Suprapubic skin (tissue), 3 donors: ENCODE data around the gene CAMK1D.

ENCODE experiments used
- POLR2A ChIP-seq, 2 donors: fragments of 450-650 bp; IDR thresholded peaks; one replicate each; pipeline ENCODE4 v1.6.1; 2017; ENCODE audit warnings: antibody characterized with exemption in 2 of 2, mild to moderate bottlenecking in 2 of 2, moderate library complexity in 2 of 2
- TF ChIP-seq, protein P1 (sequence below), 2 donors: fragments of 200-600 bp in 1 of 2; fragments of 450-650 bp in 1 of 2; sonication (generic) in 1 of 2; IDR thresholded peaks; one replicate each; pipeline ENCODE4 v1.5.1; 2016 to 2019; ENCODE audit warnings: antibody characterized with exemption in 2 of 2, mild to moderate bottlenecking in 1 of 2, moderate library complexity in 1 of 2

DNA sequence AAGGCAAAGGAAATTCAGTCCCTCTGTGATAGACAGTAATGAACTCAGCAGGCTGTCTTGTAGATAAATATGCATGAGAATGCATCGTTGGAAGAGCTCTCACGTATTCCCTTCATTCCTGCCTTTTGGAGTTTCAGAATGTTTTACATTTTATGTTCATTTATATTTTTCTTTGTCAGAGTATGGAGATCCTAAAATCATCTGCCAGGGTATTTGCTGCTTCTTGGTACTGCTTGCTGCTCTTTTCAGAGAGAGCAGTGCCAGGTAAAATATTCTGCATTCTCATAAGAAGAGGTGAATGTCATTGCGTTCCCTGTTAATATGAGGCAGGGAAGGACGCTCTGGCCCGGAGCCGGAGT lies 362.0 kb downstream of the CAMK1D start:
- TF ChIP-seq, protein P1, sequence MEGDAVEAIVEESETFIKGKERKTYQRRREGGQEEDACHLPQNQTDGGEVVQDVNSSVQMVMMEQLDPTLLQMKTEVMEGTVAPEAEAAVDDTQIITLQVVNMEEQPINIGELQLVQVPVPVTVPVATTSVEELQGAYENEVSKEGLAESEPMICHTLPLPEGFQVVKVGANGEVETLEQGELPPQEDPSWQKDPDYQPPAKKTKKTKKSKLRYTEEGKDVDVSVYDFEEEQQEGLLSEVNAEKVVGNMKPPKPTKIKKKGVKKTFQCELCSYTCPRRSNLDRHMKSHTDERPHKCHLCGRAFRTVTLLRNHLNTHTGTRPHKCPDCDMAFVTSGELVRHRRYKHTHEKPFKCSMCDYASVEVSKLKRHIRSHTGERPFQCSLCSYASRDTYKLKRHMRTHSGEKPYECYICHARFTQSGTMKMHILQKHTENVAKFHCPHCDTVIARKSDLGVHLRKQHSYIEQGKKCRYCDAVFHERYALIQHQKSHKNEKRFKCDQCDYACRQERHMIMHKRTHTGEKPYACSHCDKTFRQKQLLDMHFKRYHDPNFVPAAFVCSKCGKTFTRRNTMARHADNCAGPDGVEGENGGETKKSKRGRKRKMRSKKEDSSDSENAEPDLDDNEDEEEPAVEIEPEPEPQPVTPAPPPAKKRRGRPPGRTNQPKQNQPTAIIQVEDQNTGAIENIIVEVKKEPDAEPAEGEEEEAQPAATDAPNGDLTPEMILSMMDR (IDR thresholded peaks at IDR 0.05) = no peak
- TF ChIP-seq POLR2A (IDR thresholded peaks at IDR 0.05) = no peak
